GM18870 (cell line): ENCODE data around the gene ZNF557.
A peak's percentile ranks its signal among the peaks of the same experiment; 100 is the strongest.

Experiments
- ATAC-seq: cut with Tn5 transposase; IDR thresholded peaks from one replicate; pipeline ENCODE4 v1.9.1; 2021; ENCODE audit warnings: moderate library complexity; ENCODE audit not compliant: unreplicated experiment

ZNF557 gene

GRCh38 chr19:7074705-7075282 is 5.3 kb downstream of the ZNF557 start:
- ATAC-seq: no peak

GRCh38 chr19:7076151-7076550 is 6.6 kb downstream of the ZNF557 start:
- no peak for ATAC-seq

- no peak for ATAC-seq
Measured at GRCh38 chr19:7078008-7078407, 8.5 kb downstream of the ZNF557 start.

GRCh38 chr19:7083076-7083956 is 13.8 kb downstream of the ZNF557 start:
- no peak for ATAC-seq

GRCh38 chr19:7088999-7089398 is 19.5 kb downstream of the ZNF557 start:
- no peak for ATAC-seq

- no peak for ATAC-seq
Measured at GRCh38 chr19:7098096-7098495, 28.6 kb downstream of the ZNF557 start.

- ATAC-seq: peak; percentile 74
Measured at GRCh38 chr19:7098701-7099596, 29.4 kb downstream of the ZNF557 start.

GRCh38 chr19:7099597-7099921 is 30.1 kb downstream of the ZNF557 start:
- ATAC-seq: no peak

GRCh38 chr19:7101498-7102253 is 32.2 kb downstream of the ZNF557 start:
- no peak for ATAC-seq

GRCh38 chr19:7104747-7105447 is 35.4 kb downstream of the ZNF557 start:
- ATAC-seq: no peak

GRCh38 chr19:7106711-7107657 is 37.5 kb downstream of the ZNF557 start:
- ATAC-seq: no peak

- ATAC-seq: no peak
Measured at GRCh38 chr19:7109678-7110289, 40.3 kb downstream of the ZNF557 start.

GRCh38 chr19:7112675-7113074 is 43.2 kb downstream of the ZNF557 start:
- ATAC-seq: no peak

GRCh38 chr19:7113233-7113632 is 43.7 kb downstream of the ZNF557 start:
- ATAC-seq: no peak

GRCh38 chr19:7115721-7116120 is 46.2 kb downstream of the ZNF557 start:
- no peak for ATAC-seq

- ATAC-seq: no peak
Measured at GRCh38 chr19:7117248-7117647, 47.7 kb downstream of the ZNF557 start.

- ATAC-seq: no peak
Measured at GRCh38 chr19:7119582-7119981, 50.1 kb downstream of the ZNF557 start.

GRCh38 chr19:7120499-7120898 is 51.0 kb downstream of the ZNF557 start:
- no peak for ATAC-seq

- ATAC-seq: no peak
Measured at GRCh38 chr19:7122701-7123100, 53.2 kb downstream of the ZNF557 start.
